GM21528 (cell line): ENCODE measurements around the gene ZBTB34.
A peak's percentile ranks its signal among the peaks of the same experiment; 100 is the strongest.

Source experiments
- ATAC-seq: cut with Tn5 transposase; IDR thresholded peaks from one replicate; pipeline ENCODE4 v1.9.1; 2021; ENCODE audit warnings: mild to moderate bottlenecking, moderate library complexity; ENCODE audit not compliant: unreplicated experiment, low FRiP score

Gene ZBTB34

DNA sequence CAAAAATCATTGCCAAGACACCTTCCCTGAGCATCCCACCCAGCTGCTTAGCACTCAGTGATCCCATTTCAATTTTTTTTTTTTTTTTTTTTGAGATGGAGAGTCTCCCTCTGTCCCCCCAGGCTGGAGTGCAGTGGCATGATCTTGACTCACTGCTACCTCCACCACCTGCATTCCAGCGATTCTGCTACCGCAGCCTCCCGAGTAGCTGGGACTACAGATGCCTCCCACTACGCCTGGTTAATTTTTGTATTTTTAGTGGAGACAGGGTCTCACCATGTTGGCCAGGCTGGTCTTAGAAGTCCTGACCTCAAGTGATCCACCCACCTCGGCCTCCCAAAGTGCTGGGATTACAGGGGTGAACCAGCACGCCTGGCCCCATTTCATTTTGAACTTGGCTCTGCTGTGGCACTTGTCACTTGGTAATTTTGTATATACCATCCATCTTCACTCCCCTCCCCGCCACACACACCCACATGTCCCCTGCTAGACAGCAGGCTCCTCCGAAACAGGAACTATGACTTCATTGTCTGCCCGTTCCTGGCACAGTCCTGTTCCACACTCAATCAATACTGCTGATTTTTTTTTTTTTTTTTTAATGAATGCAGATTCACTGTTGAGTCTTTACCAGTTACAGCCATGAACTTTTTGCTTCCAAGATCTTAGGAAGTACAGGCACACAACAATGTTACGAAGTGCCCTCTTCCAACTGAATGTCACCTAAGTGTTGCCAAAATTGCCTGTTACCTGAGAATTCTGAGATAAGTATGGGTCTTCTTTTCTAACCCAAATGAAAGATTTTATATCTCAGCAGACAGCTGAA, 17.3 kb upstream of the ZBTB34 start:
- ATAC-seq: no peak

DNA sequence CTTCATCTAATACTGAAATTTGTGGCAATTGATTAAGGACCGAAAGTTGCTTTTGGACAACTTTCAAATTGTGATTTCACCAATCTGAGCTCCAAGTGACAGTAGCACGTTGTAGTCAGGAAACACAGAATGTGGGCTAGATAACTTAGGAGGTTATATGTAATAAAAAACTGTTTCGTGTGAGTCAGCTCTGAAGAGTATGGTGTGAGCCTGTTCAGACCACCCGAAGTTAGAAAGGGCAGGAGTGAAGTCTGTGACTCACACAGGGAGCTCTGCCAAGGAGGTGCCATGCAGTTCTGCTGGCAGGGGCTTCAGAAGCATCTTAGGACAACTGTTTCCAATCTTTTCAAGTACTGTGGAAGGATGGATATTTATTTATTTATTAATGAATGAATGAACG, 16.4 kb upstream of the ZBTB34 start:
- no peak for ATAC-seq

GRCh38 chr9:126847051-126847450, 13.4 kb upstream of the ZBTB34 start:
- no peak for ATAC-seq

GRCh38 chr9:126849591-126850225, 10.7 kb upstream of the ZBTB34 start:
- no peak for ATAC-seq

- ATAC-seq: no peak
These were observed 9.1 kb upstream of the ZBTB34 start for GRCh38 chr9:126851286-126851880.

GRCh38 chr9:126852086-126852688, 8.3 kb upstream of the ZBTB34 start:
- ATAC-seq: no peak

DNA sequence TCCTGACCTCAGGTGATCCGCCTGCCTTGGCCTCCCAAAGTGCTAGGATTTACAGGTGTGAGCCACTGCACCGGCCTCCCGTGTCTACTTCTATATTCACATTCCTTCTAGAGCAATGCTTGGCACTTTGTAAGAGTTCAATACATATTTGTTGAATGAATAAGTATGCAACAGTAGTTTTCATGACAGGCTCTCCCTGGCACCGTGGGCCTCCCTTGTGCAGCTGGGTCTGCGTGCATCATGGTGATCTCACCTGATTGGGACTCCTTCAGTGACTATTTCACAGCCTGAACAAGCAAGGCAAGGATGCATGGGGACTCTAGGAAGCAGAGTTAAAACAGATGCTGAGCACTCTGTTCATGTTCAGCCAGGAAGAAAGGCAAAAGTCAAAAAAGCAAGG, 6.8 kb upstream of the ZBTB34 start:
- ATAC-seq: no peak

DNA sequence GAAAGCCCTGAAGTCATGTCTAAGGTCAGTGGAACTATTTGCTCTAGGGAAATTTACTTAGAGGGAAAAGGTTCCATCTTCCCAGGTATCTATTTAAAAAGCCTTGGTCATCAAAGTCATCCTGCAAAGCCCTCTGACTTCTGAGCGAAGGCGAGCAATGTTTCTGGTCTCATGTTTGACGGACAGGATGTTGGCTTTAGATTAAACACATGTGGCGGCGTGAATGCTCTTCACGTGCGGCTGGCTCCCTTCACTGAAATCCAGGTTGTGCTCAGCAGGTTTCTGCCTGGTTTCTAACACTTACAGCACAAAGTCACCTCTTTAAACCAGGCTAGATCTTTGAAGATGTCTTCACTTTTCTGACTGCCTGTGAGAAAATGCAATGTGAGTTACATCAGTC, 5.7 kb upstream of the ZBTB34 start:
- ATAC-seq: no peak

DNA sequence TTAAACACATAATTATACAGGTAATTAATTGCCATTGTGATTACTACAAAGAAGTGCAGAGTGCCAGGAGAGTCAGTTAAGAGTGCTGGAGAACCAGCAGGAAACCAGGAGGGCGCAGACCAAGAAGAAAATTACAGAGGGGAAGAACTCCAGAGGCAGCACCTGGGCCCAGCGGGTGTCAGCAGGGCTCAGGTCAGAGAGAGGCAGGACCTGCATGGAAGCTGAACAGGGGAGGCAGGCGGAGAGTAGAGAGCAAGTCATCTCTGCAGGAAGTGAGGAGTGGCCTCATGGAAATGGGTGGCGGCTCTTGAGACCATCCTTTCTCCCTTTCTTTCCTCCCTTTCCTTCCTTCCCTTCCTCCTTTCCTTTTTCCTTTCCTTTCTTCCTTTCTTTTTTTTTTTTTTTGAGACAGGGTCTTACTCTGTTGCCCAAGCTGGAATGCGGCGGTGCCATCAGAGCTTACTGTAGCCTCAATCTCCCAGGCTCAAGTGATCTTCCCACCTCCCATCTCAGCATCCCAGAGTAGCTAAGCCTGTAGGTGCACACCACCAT, 4.0 kb upstream of the ZBTB34 start:
- ATAC-seq: no peak

GRCh38 chr9:126857261-126857960, 3.0 kb upstream of the ZBTB34 start:
- no peak for ATAC-seq

- ATAC-seq: no peak
These were observed 1.3 kb upstream of the ZBTB34 start for GRCh38 chr9:126859111-126859510.

GRCh38 chr9:126860757-126861466, 473 bp downstream of the ZBTB34 start:
- peak; percentile 28 for ATAC-seq

GRCh38 chr9:126861707-126862103, 1.3 kb downstream of the ZBTB34 start:
- no peak for ATAC-seq

DNA sequence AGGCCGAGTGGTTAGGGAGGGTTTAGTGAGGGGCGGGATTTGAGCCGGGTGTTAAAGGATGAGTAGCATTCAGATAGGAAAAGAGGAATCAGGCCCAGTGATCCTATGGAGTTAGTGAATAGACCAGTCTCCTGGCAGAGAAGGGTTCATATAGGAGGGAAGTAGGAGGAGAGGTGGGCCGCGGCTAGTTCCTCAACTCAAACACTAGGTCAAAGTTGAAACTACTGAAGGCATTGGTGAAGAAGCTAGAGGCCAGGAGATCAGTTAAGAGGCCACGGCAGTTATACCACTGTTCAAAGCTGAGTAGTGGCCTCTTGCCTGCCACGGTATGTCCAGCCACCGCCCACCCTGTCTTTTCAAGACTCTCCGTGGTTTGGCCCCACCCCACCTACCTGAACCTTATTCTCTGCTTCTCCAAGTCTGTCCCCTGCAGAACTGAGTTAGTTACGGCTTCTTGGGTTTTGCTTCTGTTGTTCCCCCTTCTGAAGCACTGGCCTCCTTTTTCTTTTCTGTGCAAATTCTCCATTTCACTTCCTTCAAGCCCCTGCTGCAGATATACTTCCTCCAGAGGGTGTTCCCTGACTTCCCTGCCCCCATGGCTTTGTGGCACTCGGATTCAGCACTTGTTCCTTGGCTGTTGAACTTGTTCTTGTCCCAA, 1.8 kb downstream of the ZBTB34 start:
- no peak for ATAC-seq

DNA sequence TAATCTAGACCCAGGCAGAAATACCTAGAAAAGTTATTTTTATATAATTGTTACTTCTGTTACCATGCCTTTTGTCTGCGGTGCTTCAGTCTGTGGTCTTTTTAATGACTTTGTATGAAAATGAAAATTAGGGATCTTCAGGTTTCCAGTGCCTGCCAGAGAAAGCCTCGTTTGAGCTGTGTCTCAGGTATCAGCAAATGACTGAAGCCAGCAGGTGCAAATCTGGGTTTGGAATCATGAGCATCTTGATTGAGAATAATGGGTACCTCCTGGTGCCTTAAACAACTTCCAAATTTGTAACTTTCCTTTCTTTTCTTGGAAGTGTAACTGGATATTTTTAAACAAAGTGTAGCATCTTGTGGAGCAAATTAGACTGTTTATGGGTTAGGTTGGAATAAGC, 4.3 kb downstream of the ZBTB34 start:
- no peak for ATAC-seq

GRCh38 chr9:126869368-126869767, 8.9 kb downstream of the ZBTB34 start:
- ATAC-seq: no peak

DNA sequence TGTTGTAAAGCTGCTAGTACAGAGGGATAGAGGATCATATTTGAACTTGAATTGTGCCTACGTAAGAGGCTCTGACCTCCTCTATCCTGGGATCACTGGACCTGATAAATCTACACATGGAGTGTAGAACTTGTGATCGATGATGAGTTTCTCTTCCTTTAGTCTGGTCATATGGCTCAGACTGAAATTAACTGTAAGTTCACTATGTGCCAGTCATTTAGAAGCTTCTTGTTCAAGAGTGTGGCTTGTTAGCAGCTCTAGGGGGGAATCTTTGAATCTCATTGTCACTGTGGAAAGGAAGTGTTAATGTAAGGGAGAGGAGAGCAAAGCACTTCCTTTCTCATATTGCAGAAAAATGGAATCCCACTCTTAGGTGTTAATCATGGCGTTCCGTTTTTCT, 12.1 kb downstream of the ZBTB34 start:
- no peak for ATAC-seq

GRCh38 chr9:126874546-126875314, 14.3 kb downstream of the ZBTB34 start:
- ATAC-seq: no peak
